Stimulated activated CD4-positive, alpha-beta T cell treated with anti-CD3 and anti-CD28 coated beads, Interleukin-4, amount 100 ng/mL, for 48 hours (primary cell): Measurements from ENCODE around the gene SCMH1.
"Not testable (repeated sequence)": the region's sequence is repeated elsewhere in the genome, so short reads cannot be mapped to it uniquely, and the experiment has no call there.

ENCODE experiments used
- DNase-seq, 2 donors: peaks; one replicate each; pipeline ENCODE4 v3.0.0-alpha.2; 2020; ENCODE audit warnings: low read depth in 2 of 2

The SCMH1 gene

DNA sequence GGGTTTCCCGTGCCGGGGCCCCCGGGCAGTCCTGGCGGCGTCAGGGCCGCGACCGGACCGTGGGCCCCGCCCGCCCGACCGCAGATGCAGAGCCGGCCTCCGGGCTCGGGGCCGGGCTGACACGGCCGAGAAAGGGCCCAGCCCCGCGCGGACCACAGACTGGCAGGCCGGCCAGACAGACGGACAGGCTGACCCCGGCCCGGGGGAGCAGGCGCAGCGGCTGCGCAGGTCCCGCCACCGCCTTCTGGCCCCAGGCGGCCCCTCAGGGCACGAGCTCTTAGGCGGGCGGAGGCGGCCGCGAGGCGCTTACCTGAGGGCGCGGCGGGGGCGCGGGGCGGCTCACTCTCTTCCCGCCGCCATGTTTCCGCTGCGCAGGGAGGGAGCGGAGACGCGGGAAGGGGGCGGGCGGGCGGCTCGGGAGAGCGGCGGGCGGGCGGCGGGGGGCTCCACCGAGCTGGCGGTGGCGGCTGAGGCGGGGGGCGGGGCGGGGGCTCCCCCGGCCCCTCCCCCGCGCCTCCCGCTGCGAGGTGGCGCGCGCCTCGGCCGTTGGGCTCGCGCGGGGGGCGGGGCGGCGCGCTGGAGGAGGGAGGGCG lies at the start of gene SCMH1:
TSS of gene SCMH1 (minus strand) at position 558 of the 593 bp plus-strand sequence. CDS start 56,173 bp downstream, outside the sequence.
- peak; percentile 39 to 52 for DNase-seq

DNA sequence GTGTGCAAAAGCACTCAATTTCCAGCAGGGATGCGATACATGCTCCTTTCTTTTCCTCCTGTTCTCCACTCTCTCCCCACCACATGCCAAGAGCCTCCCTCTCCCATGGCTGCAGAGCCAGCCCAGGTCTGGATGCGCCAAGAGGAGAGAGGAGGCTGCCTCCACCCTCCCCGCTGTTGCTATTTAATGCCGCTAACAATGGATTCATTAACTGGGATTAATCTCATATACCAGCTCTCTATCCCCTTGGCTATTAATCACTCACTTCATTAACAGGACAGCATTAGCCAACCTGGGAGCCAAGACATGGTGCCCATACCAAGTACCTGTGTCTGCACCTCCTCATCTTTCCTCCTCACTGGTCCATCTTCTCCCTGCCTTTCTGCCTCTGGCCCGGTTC lies 49.1 kb upstream of the SCMH1 start:
- DNase-seq = no peak

DNA sequence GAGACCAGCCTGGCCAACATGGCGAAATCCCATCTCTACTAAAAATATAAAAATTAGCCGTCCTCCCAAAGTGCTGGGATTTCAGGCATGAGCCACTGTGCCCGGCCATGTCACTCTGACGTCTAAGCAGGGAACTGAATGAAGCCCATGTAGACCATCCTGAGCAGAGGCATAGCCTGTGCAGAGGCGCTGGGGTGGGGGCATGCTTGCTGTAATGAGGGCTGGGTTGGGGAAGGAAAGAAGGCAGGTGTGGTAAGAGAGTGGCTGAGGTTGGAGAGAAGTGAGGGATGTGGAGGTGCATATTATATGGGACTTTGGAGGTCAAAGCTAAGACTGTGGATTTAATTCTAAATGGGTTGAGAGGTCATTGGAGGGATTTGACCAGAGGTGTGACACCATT lies 47.1 kb upstream of the SCMH1 start:
- no peak for DNase-seq

DNA sequence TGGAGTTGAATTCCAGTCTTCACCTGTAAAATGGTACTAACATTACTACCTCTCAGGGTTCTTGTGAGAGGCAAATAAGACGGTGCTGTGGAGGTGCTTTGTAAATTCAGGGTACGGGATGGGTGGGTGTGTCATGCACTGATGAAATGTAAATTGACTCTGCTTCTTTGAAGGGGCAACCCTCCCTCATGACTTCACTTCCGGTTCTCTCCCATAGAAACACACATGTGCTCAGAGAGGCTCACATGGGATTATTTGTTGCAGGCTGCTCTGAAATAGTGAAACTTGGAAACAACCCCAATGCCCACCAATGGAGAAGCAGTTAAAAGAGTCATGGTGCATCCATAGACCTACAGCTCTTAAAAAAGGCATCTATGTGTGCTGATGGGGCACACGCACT lies 44.9 kb upstream of the SCMH1 start:
- DNase-seq = no peak

DNA sequence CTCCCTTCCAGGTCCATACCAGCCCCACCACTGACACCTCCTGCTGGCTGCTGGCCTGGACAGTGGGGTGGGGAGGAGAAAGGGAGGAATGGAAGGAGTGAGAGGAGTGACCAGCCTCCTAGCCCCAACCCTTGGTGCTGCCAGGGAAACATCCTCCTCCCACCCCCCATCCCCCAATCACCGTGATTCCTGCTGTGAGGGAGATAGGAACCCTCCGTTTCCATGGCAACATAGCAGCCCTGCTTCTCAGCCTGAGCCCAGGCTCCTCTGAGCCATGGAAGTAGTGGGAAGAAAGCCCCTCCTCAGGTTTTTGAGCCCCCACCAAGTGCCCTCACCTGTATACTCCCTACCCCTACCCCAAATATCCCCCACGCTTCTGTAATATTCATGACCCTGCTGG lies 44.4 kb upstream of the SCMH1 start:
- no peak for DNase-seq

DNA sequence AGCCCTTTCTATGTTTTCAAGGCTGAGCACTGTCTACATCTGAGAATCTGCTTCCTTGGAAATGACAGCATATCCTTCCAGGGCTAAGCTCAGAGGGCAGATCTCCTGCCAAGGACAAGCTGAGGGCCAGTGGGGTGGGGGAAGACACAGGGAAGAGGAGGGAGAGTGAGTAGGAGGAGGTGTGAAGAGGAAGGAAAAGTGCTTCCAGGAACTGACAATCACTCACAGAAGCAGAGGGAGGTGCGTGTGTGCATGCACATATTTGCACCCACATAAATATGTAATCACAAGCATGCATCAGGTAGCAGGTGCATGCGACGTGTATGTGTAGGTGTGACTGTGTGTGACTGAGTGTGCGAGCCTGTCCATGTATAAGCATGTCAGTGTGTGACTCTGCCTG lies 43.7 kb upstream of the SCMH1 start:
- DNase-seq = no peak

DNA sequence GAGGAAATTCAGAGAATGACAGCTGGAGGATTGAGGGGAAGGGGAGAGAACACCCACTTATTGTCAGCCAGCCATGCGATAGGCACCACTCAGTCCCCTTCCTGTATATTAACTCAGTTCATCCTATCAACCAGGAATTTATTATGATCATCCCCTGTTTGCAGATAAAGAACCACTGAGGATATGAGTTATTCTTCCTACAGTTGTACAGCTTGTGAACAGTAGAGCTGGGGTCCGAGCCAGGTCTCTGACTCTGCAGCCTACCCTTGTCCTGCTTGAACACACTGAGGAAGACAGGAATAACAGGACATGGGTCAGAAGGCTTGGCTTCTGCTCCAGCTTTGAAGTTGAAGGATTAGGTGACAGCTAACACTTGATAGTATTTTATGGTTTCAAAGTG lies 42.0 kb upstream of the SCMH1 start:
- DNase-seq = no peak

DNA sequence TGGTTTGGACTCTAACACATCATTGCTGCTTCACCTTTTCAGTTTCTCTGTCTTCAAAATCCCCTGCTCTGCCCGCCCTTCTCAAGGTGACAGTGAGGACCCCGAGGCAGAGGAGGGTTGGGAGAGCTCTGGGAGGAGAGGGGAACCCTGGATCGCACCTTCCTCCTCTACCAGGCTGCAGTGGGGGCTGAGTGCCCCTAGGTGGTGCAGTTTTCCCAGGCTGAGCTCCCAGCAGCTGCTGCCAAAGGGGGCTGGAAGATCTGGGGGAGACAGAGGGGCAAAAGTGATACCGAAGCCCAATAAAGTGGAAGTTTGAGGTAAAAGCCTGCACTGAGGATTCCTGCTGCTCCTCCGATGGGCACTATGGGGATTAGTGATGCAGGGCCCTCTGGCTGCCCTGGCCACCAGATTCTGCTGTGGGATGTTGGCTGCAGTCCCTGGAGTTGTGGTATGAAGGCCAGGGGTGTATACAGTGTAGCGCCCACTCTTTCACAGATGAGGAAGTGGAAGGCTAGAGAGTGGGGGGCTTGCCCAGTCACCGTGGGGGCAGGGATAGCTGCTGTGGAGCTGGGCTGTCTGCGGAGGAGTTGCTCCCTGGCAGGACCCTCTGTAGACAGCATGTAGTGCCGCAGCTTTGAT lies 40.7 kb upstream of the SCMH1 start:
- DNase-seq = peak; percentile 7 to 16

DNA sequence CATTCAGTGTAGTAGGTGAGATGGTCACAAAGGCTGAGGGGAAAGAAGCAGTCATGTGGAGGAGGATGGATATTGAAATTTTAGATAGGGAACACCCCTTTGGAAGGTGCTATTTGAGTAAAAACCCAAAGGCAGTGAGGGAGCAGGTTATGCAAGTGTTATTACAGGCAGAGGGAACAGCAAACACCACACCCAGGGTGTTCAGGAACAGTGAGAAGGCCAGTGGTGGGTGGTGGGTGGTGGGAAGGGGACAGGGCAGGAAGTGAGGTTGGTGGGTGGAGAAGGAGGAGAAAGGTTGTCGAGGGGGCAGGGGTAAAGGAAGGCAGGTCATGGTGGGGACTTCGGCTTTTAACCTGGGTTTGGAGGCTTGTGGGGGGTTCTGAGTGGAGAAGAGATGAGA lies 39.2 kb upstream of the SCMH1 start:
- DNase-seq = no peak

DNA sequence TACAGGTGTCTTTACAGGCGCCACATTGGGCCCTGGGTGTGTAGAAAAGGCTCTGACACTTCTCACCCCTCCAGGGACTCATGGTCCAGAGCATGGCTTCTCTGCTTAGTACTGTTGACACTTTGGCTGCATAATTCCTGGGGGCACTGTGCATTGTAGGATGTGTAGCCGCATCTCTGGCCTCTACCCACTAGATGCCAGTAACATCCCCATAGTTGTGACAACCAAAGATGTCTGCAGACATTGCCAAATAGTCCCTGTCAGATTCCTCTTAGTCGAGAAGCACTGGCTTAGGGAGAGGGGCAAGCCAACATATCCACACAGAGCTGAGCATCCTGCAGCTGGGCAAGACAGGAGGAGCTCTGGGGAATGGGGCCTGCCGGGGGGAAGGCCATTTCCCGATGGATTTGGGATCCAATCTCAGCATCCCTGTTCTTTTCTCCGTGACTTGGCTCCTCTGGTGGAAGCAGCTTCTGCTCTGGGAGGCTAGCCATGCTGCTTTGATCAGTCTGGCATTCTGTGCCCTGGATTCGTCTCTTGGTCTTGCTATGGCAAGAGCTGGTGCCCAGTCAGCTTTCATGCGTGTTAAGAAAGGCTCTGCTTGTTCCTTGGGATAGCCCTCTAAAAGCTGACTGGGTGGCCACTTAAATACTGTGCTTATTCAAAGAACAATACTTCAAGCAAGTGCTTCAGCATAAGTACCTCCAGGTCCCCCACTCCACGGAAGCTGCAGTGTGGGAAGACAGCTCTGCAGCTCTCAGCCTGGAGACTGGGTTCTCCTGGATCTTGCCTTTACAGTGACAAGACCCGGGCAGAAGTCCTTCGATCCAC lies 38.3 kb upstream of the SCMH1 start:
- no peak for DNase-seq

DNA sequence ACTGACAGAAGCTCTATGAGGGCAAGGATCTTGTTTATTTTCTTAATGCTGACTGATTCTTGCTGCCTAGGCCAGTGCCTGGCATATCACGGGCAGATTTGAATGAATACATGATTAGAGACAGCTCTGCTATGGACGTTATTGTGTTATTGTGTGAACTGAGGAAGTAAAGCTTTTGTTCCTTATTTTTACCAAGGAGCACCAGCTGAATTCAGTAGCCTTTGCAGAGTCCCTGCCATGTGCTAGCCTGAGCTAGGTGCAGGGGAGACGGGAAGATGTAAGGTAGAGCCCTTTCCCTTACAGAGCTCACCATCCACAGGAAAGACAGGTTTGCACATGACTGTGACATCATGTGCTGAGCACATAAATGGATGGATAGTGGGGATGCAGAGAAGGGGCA lies 36.0 kb upstream of the SCMH1 start:
- DNase-seq = no peak

DNA sequence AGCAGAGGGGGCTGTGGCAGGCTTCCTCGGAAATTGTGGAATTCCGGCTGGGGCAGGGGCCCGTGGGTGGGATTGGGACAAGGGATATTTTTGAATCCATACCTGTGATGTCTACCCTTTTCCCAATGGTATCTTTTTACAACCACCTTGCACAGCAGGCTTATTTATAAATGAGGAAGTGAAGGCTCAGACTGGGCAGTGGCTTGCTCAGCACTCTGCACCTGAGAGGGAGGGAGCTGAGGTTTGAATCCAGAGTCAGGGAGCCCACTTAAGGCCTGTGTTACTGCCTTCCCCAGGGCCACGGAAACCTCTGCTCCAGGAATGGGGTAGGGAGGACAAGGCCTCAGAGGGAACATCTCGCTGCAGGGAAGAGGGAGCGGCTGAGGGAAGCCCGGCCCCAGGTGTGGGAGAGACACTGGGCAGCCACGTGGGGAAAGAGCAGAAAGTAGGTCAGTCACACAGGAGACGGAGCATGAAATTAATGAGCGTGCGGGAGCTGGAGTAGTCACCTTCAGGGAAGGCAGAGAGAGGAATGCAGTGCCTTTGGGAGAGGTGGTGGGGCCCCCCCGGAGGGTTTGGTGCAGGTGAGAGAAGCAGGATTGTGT lies 35.4 kb upstream of the SCMH1 start:
- DNase-seq = no peak

DNA sequence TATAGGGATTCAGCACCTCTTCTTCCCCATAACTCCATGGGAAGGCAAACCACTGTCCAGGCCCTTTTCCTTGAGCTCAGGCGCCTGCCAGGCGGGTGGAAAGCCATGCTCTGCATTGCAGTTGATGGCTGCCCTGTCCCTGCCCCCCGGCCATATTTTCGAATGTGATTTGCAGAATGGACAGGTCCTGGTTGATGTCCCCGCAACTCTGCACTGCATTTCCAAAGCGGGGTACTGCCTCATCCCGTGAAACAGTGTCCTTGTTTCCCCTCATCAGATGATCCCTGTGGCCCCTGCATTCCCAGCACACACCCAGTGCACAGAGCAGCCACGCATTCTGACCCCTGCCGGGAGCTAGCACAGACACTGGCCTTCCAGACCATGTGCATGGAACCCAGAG lies 33.7 kb upstream of the SCMH1 start:
- no peak for DNase-seq

DNA sequence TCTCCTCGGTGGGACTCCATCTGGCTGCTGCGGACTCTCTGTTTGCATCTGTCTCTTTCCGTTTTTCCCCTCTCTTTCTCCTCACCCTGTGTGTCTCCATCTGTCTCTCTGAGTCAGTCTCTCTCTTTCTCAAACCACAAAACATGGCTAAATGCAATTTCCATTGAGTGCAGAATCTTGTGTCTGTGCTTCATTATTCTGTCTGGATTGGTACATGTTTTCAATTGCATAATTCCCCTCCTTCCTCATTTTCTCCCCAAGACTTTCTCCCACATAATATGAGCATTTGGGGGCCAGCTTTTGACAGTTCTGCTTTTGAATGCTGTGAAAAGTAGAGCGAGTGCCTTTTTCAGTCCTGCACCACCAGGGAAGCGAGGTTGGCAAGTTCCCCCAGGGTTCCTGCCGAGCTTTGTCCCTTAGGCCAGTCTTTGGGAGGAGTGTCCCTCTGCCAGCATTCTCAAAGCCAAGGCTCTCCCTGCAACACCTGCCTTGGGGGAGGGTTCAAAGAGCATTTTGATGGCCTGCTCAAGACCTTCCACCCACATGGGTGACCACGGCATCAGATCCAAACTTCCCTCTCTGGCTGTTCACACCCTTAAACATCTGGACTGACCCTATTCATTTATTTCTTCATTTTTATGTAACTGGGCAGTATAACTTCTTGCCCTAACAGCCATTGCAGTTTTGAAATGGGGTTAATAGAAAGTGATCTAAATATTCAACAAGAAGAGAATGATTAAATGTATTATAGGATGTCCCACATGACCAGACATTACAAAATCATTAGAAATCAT lies 32.8 kb upstream of the SCMH1 start:
- no peak for DNase-seq

DNA sequence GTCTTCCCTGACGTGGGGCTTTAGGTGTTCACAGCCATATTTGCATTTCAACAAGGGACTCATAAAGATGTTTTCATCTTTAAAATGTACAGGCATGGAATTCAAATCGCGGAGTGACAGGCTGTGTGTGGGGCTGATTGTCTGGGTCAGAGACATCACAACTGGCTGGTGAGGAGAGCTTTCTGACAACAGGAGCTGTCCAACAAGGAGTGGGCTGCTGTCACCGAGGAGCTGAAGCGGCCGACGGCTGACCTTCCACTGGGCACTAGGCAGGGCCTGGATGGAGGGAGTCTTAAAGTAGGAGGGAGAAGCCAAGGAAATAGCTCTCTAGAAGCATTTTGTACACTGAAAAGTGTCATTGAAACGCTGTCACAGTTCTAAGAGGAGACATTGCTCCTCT lies 30.5 kb upstream of the SCMH1 start:
- DNase-seq = no peak

DNA sequence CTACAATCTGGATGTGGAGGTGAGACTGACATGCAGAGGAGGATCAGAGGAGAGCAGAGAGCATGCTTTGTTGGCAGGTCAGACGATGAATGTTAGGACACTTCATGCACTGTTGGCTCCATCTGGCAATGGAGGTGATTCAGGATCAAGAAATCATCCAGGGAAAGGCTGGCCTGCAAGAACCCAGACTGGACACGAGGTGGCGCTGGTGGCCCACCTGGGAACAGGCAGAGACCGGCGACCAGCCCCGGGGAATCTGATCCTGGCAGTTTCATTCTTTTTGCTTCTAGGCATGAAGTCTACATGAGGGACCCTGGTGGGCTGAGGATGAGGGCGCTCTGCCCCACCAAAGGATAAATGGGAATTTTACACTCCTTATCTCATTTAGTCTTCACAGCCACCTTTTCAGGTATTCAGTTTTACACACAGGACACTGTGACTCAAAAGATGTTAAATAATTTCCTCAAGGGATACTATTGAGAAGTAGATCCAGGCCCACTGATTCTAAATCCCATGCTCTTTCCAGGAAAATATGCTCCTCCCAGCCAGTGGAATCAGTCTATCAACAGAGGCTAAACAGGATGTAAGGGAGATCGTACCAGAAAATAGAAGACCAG lies 26.2 kb upstream of the SCMH1 start:
- peak; percentile 45 to 64 for DNase-seq

DNA sequence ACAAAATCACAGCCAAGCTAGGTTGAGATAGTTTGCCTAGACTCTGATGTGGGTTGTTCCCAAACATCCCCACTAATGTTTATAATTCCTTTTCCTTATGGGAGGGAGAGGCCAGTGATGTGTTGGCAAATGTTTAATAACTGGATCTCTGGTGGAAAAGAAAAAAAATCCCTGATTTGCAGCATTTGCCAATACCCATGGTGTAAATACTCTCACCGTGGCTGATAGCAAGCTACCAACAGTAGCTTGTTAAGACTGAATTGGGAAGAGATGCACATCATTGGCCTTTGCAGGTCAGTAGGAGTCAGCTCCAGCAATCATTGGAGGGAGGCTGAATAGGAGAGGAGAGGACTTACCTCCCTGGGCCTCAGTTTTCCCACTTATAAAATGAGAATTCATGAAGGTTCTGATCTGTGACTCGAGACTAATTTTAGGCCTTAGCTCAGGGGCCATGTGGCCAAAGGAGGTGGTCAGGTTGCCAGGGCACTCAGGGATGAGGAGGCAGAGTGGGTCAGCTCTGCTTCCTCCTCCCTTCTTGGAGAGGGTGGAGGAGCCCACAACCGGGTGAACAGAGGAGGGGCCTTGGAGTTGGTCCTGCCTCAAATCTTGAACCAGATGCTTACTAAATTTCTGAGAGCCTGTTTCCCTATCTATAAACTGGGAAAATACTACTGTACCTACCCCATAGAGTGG lies 20.0 kb upstream of the SCMH1 start:
- DNase-seq = no peak

DNA sequence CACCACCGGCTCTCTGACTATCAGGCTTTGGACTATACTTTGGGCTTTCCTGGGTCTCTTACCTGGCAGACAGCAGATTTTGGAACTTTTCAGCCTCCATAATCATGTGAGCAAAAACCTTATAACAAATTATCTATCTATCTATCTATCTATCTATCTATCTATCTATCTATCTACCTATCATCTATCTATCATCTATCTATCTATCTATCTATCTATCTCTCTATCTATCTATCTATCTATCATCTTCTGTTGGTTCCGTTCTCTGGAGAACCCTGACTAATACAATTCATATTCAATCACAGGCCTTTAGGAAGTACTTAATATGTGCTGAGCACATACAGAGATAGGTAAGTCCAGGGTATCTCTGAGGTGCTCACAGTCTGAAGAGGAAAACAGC lies 18.7 kb upstream of the SCMH1 start:
- DNase-seq = no peak

DNA sequence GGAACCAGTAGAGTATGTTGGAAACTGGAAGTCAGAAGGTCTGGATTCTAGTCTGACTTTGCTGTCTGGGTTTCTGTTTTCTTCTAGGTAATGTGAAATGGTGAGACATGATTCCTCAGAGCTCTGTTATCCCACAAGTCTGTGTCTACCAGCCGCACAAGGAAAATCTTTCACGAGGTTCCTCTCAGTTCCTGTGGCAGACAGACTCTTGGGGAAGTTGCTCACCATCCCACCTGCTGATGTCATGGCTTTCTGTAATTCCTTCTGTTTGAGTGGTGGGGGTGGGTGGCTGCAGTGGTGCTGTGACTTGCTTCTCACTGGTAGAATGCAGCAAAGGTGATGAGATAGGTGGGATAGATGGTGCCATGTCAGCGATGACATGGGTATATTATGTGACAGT lies 17.1 kb upstream of the SCMH1 start:
- no peak for DNase-seq

DNA sequence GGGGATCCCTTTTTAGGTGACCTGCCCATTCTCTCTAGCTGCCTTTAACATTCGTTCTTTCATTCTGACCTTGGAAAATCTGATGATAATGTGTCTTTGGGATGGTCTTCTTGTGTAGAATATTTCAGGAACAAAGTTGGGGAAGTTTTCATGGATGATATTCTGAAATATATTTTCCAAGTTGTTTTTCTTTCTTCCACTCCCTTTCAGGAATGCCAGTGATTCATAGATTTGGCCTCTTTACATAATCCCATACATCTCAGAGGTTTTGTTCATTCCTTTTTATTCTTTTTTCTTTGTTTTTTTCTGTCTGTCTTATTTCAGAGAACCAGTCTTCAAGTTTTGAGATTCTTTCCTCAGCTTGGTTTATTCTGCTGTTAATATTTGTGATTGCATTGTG lies 13.9 kb upstream of the SCMH1 start:
- DNase-seq = no peak

DNA sequence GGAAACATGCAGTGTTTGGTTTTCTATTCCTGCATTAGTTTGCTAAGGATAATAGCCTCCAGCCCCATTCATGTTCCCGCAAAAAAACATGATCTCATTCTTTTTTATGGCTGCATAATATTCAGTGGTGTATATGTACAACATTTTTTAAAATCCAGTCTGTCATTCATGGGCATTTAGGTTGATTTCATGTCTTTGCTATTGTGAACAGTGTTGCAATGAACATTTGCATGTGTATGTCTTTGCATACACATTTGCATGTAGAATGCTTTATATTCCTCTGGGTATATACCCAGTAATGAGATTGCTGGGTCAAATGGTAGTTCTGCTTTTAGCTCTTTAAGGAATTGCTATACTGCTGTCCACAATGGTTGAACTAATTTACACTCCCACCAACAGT lies 9.0 kb upstream of the SCMH1 start:
- DNase-seq = not testable (repeated sequence)
